ENCODE results near the gene CERT1.
"Not testable (repeated sequence)": the region's sequence is repeated elsewhere in the genome, so short reads cannot be mapped to it uniquely, and the experiment has no call there.

Gene CERT1

GRCh38 chr5:75511435-75512382 is at the start of gene CERT1, which contains the start of gene POLK:
Gene CERT1 (minus strand): TSS chr5:75511629. CDS start chr5:75511207, 422 bp downstream.
Gene POLK (plus strand): TSS chr5:75511891.
- peak; percentile 97 for DNase-seq (ENCODE audit: low spot score)

GRCh38 chr5:75560655-75561054 is 49.2 kb upstream of the CERT1 start:
- not testable (repeated sequence) for DNase-seq (ENCODE audit: low spot score)

GRCh38 chr5:75558981-75559632 is 47.7 kb upstream of the CERT1 start:
- no peak for DNase-seq (ENCODE audit: low spot score)

- no peak for DNase-seq (ENCODE audit: low spot score)
Measured at GRCh38 chr5:75558221-75558620, 46.8 kb upstream of the CERT1 start.

GRCh38 chr5:75553358-75553757 is 41.9 kb upstream of the CERT1 start:
- DNase-seq (ENCODE audit: low spot score) = no peak

GRCh38 chr5:75552764-75553163 is 41.3 kb upstream of the CERT1 start:
- DNase-seq (ENCODE audit: low spot score) = no peak

GRCh38 chr5:75551471-75551870 is 40.0 kb upstream of the CERT1 start:
- no peak for DNase-seq (ENCODE audit: low spot score)

GRCh38 chr5:75550597-75550996 is 39.2 kb upstream of the CERT1 start:
- DNase-seq (ENCODE audit: low spot score) = no peak

GRCh38 chr5:75547812-75548211 is 36.4 kb upstream of the CERT1 start:
- no peak for DNase-seq (ENCODE audit: low spot score)

- DNase-seq (ENCODE audit: low spot score) = no peak
Measured at GRCh38 chr5:75546830-75547229, 35.4 kb upstream of the CERT1 start.

- DNase-seq (ENCODE audit: low spot score) = no peak
Measured at GRCh38 chr5:75545131-75545530, 33.7 kb upstream of the CERT1 start.

GRCh38 chr5:75538211-75538610 is 26.8 kb upstream of the CERT1 start:
- DNase-seq (ENCODE audit: low spot score) = no peak

- DNase-seq (ENCODE audit: low spot score) = no peak
Measured at GRCh38 chr5:75536694-75537360, 25.4 kb upstream of the CERT1 start.

- DNase-seq (ENCODE audit: low spot score) = no peak
Measured at GRCh38 chr5:75536147-75536546, 24.7 kb upstream of the CERT1 start.

- no peak for DNase-seq (ENCODE audit: low spot score)
Measured at GRCh38 chr5:75534734-75535133, 23.3 kb upstream of the CERT1 start.

- not testable (repeated sequence) for DNase-seq (ENCODE audit: low spot score)
Measured at GRCh38 chr5:75533716-75534115, 22.3 kb upstream of the CERT1 start.

- no peak for DNase-seq (ENCODE audit: low spot score)
Measured at GRCh38 chr5:75532190-75532589, 20.8 kb upstream of the CERT1 start.

- no peak for DNase-seq (ENCODE audit: low spot score)
Measured at GRCh38 chr5:75529185-75529584, 17.8 kb upstream of the CERT1 start.

GRCh38 chr5:75526070-75526469 is 14.6 kb upstream of the CERT1 start:
- DNase-seq (ENCODE audit: low spot score) = no peak

GRCh38 chr5:75525344-75525743 is 13.9 kb upstream of the CERT1 start:
- DNase-seq (ENCODE audit: low spot score) = no peak

- DNase-seq (ENCODE audit: low spot score) = no peak
Measured at GRCh38 chr5:75524591-75524990, 13.2 kb upstream of the CERT1 start.

GRCh38 chr5:75524071-75524470 is 12.6 kb upstream of the CERT1 start:
- DNase-seq (ENCODE audit: low spot score) = no peak

GRCh38 chr5:75523275-75523674 is 11.8 kb upstream of the CERT1 start:
- DNase-seq (ENCODE audit: low spot score) = no peak

All from SW480 (cell line).